Esophagus muscularis mucosa (tissue), 4 donors: ENCODE measurements around the gene EYA4. TPM values are rescaled to one million over a fixed set of nuclear protein-coding genes. Genes with fewer than 3 reads are reported as not detected.
A peak's percentile ranks its signal among the peaks of the same experiment; 100 is the strongest.

Experiments
- DNase-seq: peaks from one replicate; pipeline ENCODE4 v3.0.0-alpha.2; 2017; ENCODE audit errors: extremely low spot score
- H3K27ac ChIP-seq, 4 donors: fragments of 200-600 bp; sonication (generic); replicated peaks in 1 of 4; 1 replicate in 3 of 4; 2 replicates in 1 of 4; pipeline ENCODE4 v1.5.1; 2016 to 2019; ENCODE audit warnings: mild to moderate bottlenecking in 1 of 4
- H3K27me3 ChIP-seq, 4 donors: fragments of 200-600 bp; sonication (generic); one replicate each; pipeline versions ENCODE4 v1.5.1 to v1.6.0; 2016 to 2019
- H3K36me3 ChIP-seq, 4 donors: fragments of 200-600 bp; sonication (generic); one replicate each; pipeline ENCODE4 v1.5.1; 2016 to 2019
- H3K4me1 ChIP-seq, 4 donors: fragments of 200-600 bp; sonication (generic); one replicate each; pipeline ENCODE4 v1.5.1; 2016 to 2019
- H3K4me3 ChIP-seq, 4 donors: fragments of 200-600 bp; sonication (generic); 1 replicate in 2 of 4; 2 replicates in 2 of 4; pipeline ENCODE4 v1.5.1; 2016 to 2019; ENCODE audit warnings: mild to moderate bottlenecking in 4 of 4, moderate library complexity in 1 of 4
- H3K9me3 ChIP-seq, 4 donors: fragments of 200-600 bp; sonication (generic); 1 replicate in 3 of 4; 2 replicates in 1 of 4; pipeline ENCODE4 v1.5.1; 2016 to 2019
- CTCF ChIP-seq, 3 experiments: fragments of 200-600 bp in 2 of 3; fragments of 450-650 bp in 1 of 3; sonication (generic) in 2 of 3; IDR thresholded peaks; one replicate each; pipeline ENCODE4 v1.5.1; 2017 to 2019; ENCODE audit warnings: antibody characterized with exemption in 3 of 3, mild to moderate bottlenecking in 2 of 3, moderate library complexity in 1 of 3
- EP300 ChIP-seq: sonication (generic); formaldehyde crosslinking; IDR thresholded peaks from one replicate; pipeline ENCODE4 v1.6.1; 2017; ENCODE audit warnings: antibody characterized with exemption
- POLR2A ChIP-seq: fragments of 450-650 bp; IDR thresholded peaks from one replicate; pipeline ENCODE4 v1.6.1; 2017; ENCODE audit warnings: antibody characterized with exemption, moderate library complexity, mild to moderate bottlenecking, low read depth
- POLR2AphosphoS5 ChIP-seq, 2 donors: sonication (generic); formaldehyde crosslinking; IDR thresholded peaks; one replicate each; pipeline ENCODE4 v1.6.1; 2017; ENCODE audit warnings: antibody characterized with exemption in 2 of 2
- WGBS: methylation state at CpG from one replicate; pipeline ENCODE4 v1.1.5; 2018; 5-methylcytosine and 5-hydroxymethylcytosine counted together
- intact Hi-C: fragments of 100-400 bp; cut with DNase I; formaldehyde crosslinking; loops from one replicate; pipeline ENCODE4 v1.15.1; 2023
- total RNA-seq, 4 donors: library from RNA; depleted of rRNA; stranded (reverse); fragments of >200 nt; gene quantifications; one replicate each; pipeline versions ENCODE4 v1.1.0 to v1.2.1, GENCODE V29; 2016

The EYA4 gene
- total RNA-seq, 4 donors from 2014 or later, result 1.5 to 3.3 (median 2.5) TPM

DNA sequence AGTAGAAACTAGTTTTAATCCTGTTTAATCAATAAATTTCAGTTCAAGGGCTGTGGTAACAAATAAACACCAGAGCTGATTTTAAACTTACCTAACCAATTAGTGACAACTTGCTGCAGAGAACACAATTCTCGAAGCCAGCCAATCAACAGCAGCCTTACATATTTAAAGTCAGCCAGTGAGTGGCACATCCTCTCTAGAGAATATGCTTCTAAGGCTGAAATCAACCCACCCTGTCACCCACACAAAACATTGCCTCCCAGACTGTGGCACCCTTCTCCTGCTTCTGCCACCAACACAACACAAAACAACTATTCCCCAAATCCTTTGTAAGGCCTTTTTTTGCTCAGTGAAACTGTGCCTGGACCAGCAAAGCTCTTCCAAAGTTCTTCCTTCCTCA, 306.0 kb downstream of the EYA4 start:
- TF ChIP-seq POLR2AphosphoS5 (IDR thresholded peaks at IDR 0.05) (no peak), EP300 (no peak), POLR2A (no peak), CTCF (IDR thresholded peaks at IDR 0.05) (no peak)
- no peak for DNase-seq
- H3K4me1 ChIP-seq, result peaks cover 0 to 30% (median 25%) of the 10 kb centered on the region in 4 donors
- peak overlapping the region in 1 of 4 donors; percentile 57 for H3K27ac ChIP-seq
- H3K4me3 ChIP-seq, result no peak overlapping the region
- no peaks in the 10 kb centered on the region for H3K27me3 ChIP-seq
- H3K9me3 ChIP-seq, result no peaks in the 10 kb centered on the region
- WGBS, result 100% methylated on average over 1 of the region's 1 CpG
- intact Hi-C loops, result no loop called here
- no peaks in the 10 kb centered on the region for H3K36me3 ChIP-seq

DNA sequence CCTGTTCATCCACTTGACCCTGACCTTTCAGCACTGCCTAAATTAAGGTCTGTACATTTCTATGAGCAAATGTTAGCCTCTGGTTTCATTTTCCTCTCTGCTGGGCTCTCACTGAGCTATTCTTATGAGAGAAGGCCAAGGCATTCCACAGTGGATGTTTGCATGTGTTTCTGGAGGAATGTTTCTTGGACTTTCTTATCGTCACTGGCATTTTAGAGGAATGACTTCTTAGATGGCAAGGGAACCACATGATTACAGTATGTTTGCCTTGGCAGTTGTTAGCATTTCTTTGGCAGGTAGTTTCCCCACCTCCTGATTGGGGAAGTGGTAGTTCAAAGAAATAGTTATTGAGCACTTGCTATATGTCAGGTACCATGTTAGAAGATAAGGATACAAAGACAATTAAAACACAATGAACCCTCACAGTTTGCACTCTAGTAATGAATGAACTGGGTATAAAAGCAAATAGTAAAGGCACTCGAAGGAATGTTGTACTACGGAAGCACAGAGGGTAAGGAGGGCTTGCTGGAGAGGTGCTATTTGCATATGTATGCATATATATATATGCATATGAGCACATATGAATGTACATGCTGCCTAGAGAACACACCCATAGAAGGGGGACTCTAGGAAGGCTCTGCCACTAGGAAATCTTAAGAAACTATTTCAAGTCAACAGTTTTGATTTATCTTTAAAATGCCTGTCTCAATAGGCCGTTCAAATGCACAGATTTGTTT, 307.4 kb downstream of the EYA4 start:
- 67% methylated on average over 4 of the region's 4 CpGs for WGBS
- no peaks in the 10 kb centered on the region for H3K9me3 ChIP-seq
- H3K36me3 ChIP-seq, result no peaks in the 10 kb centered on the region
- peaks cover 0 to 37% (median 32%) of the 10 kb centered on the region in 4 donors for H3K4me1 ChIP-seq
- no peak for DNase-seq
- H3K27me3 ChIP-seq, result no peaks in the 10 kb centered on the region
- peak overlapping the region; percentile 7 to 62 (median 38) for H3K27ac ChIP-seq
- intact Hi-C loops, result no loop called here
- TF ChIP-seq POLR2A, result no peak
- peak in 1 of 2 donors; percentile 39 for TF ChIP-seq POLR2AphosphoS5 (IDR thresholded peaks at IDR 0.05)
- no peak for TF ChIP-seq CTCF (IDR thresholded peaks at IDR 0.05)
- TF ChIP-seq EP300, result no peak
- no peak overlapping the region for H3K4me3 ChIP-seq

- TF ChIP-seq CTCF (IDR thresholded peaks at IDR 0.05), result no peak
- no peak for TF ChIP-seq POLR2AphosphoS5 (IDR thresholded peaks at IDR 0.05)
- no peak for TF ChIP-seq EP300
- TF ChIP-seq POLR2A, result no peak
- Histone ChIP-seq H3K4me3 (no peak overlapping the region), H3K9me3 (no peaks in the 10 kb centered on the region), H3K27me3 (no peaks in the 10 kb centered on the region), H3K4me1 (peaks cover 0 to 37% (median 32%) of the 10 kb centered on the region in 4 donors), H3K27ac (no peak overlapping the region), H3K36me3 (no peaks in the 10 kb centered on the region)
- 74% methylated on average over 4 of the region's 4 CpGs for WGBS
- intact Hi-C loops, result no loop called here
- DNase-seq, result no peak
Measured at GRCh38 chr6:133549371-133549801, 308.2 kb downstream of the EYA4 start.

DNA sequence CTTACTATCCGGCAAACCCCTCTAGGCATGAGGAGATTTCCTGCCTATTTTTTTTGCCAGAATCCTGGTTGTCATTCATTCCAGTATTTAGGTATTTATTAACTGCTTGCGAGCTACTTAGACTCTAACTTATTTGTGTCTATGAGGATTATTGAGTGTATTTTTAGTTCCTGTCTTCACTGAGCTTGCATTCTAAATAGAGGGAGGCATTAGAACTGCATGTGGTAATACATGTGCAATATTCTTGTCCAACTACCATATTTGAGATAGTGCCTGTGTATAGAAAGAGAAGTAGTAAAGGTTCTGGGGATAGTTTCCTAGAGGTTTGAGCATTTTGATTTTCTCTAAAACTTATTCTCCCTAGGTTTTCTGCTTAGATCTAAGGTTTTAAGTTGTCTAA, 308.9 kb downstream of the EYA4 start:
- no peak for TF ChIP-seq CTCF (IDR thresholded peaks at IDR 0.05)
- no peaks in the 10 kb centered on the region for H3K9me3 ChIP-seq
- H3K4me1 ChIP-seq, result peaks cover 0 to 37% (median 32%) of the 10 kb centered on the region in 4 donors
- H3K27ac ChIP-seq, result no peak overlapping the region
- DNase-seq, result no peak
- no peaks in the 10 kb centered on the region for H3K27me3 ChIP-seq
- 73% methylated on average over 2 of the region's 2 CpGs for WGBS
- intact Hi-C loops, result loop anchor here (5.0 kb wide), 2 partner anchors 588 to 723 kb away; no protein-coding TSS in a partner anchor
- H3K36me3 ChIP-seq, result no peaks in the 10 kb centered on the region
- no peak overlapping the region for H3K4me3 ChIP-seq
